ENCODE results near the gene HAT1.

HAT1 gene

DNA sequence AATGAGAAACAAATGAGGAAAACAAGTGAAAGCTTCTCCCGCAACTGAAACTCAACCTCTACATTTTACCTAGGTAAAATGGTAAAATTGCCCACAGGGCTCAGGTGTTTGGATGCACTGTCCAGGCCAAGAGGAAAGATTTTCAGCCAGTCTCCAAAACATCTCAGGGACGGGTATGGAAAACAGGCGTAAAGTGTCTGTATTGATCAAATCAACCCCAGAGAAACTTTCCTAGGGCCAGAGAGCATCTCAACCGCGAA lies 361 bp upstream of the HAT1 start:
- DNase-seq, result no peak

DNA sequence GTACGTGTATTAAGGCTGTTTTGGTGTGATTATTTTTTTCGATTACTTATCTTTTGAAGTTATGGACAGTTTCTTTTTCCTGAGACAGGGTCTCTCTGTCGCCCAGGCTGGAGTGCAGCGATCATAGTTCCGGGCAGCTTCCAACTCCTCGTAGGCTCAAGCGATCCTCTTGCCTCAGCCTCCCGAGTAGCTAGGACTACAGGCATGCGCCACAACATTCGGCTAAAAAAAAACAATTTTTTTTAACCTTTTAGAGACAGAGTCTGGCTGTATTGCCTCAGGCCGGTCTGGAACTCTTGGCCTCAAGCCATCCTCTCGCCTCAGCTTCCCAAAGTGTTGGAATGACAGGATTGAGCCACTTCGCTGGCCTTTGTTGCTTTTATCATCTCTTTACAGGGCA lies 945 bp downstream of the HAT1 start:
- DNase-seq, result no peak

DNA sequence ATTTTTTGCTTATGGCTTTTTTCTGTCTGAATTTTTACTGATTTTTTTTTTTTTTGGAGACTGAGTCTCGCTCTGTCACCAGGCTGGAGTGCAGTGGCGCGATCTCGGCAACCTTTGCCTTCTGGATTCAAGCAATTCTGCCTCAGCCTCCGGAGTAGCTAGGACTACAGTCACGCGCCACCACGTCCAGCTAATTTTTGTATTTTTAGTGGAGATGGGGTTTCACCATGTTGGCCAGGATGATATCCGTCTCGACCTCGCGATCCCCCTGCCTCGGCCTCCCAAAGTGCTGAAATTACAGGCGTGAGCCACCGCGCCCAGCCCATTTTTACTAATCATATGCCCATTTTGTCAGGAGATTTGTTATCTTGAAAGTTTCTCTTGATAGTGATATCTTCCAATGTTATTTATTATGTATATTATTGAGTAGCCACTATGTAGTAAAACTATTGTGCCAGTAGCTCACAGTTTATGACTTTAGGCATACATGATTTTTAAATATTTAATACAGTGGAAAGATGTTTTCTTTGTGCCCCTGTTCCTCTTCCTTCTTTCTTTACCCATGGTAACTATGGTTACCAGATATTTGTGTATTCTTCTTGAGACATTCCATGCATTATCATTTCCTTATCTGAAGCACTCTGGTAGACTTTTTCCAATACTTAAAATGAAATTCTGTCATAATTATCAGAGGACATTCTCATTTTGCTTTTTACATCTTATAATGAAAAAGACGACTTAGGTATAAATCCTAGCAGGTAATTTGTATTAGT lies 2.1 kb downstream of the HAT1 start:
- no peak for DNase-seq

DNA sequence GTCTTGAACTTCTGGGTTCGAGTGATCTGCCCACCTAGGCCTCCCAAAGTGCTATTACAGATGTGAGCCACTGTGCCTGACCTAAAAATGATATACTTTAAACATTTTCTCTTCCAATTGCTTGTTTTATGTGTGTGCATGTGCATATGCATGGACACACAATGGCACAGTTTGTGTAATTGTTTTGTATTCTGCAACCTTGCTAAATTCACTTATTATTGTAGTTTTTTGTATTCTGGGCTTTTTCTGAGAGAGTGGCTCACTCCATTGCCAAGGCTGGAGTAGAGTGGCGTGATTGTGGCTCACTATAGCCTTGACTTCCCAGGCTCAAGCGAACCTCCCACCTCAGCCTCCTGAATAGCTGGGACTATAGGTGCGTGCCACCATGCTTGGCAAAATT lies 8.1 kb downstream of the HAT1 start:
- DNase-seq, result no peak

DNA sequence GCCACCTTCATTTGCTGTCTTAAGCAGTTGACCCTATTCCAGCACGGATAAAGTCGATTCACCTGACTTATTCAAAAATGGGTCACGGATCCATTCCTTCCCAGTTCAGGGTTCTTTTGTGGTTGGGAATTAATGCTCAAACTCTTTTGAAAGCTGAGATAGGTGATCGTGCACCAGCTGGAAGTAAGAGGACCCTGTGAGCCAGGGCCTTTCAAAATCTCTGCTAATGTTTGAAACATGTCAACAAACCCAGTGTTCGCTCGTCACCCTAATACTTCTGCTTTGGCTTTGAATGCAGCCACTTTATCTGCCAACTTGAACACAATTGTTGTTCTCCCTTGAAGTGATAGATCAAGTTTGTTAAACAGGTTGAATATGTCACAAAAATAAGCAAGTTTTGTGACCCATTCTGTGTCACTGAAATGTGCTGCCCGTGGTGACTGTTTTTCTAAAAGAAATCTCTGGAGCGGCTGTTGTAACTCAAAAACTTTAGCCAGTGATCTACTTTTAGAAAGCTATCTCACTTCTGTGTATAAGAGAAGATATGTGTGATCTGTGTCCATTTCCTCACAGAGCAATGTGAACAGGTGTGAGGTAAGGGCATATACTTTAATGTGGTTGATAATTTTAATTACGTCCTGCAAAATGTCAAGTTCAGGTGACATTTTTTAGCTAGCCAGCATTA lies 16.9 kb downstream of the HAT1 start:
- DNase-seq, result no peak

DNA sequence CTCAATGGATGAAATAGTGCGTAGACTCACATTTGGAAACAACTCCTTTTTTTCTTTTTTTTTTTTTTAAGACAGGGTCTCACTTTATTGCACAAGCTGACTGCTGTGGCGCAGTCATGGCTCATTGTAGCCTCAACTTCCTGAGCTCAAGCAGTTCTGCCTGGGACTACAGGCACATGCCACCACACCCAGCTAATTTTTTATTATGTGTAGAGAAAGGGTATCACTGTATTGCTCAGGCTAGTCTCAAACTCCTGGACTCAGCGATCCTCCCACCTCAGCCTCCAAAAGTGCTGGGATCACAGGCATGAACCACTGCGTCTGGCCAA lies 17.4 kb downstream of the HAT1 start:
- DNase-seq, result no peak

DNA sequence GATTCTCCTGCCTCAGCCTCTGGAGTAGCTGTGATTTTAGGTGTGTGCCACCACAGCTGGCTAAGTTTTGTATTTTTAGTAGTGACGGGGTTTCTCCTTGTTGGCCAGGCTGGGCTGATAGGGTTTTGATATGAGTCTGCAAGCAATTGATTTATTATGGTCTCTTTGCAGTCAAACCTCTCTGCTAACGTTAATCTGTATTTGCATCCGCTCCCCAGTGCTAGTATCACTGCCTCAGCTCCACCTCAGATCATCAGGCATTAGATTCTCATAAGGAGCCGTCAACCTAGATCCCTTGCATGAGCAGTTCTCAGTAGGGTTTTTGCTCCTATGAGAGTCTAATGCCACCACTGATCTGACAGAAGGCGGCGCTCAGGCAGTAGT lies 19.0 kb downstream of the HAT1 start:
- no peak for DNase-seq

DNA sequence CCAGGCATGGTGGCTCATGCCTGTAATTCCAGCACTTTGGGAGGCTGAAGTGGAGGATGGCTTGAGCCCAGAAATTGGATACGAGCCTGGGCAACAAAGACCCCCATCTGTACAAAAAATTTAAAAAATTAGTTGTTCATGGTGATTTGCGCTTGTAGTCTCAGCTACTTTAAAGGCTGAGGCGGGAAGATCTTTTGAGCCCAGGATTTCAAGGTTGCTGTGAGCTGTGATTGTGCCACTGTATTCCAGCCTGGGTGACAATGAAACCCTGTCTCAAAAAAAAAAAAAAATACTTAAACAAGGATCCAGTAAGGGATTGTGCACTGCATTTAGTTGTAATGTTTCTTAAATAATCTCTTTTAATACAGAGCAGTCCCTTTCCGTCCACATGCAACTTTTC lies 21.6 kb downstream of the HAT1 start:
- DNase-seq, result no peak

DNA sequence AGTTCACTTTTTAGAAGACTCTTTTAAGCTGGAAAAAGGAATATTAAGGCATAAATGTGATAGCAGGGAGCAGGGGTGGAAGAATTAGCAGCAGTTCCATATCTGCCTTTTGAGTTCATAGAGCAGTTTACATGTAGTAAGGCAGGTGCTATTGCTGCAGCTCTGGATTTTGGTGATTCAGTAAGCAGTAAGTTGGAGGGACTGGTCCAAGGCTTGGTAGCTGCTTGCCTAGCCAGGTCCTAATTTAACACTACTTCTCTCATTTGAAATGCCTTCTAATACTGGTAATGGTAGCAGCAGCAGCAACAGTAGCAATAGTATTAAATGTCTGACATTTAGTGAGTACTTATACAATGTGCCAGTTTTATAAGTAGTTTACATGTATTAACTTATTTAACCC lies 30.0 kb downstream of the HAT1 start:
- no peak for DNase-seq

DNA sequence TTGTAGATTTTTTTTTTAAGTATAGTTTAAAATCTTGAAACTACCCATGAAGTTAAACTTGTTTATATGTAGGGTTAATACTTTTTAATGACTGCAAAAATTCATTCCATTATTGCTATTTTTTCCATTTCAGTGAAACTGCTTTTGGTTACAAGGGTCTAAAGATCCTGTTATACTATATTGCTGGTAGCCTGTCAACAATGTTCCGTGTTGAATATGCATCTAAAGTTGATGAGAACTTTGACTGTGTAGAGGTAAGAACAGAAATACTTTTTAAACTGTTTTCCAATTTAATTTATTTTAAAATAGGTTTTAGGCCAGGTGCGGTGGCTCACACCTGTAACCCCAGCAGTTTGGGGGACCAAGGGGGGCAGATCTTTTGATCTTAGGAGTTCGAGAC lies 30.5 kb downstream of the HAT1 start:
- DNase-seq, result no peak

DNA sequence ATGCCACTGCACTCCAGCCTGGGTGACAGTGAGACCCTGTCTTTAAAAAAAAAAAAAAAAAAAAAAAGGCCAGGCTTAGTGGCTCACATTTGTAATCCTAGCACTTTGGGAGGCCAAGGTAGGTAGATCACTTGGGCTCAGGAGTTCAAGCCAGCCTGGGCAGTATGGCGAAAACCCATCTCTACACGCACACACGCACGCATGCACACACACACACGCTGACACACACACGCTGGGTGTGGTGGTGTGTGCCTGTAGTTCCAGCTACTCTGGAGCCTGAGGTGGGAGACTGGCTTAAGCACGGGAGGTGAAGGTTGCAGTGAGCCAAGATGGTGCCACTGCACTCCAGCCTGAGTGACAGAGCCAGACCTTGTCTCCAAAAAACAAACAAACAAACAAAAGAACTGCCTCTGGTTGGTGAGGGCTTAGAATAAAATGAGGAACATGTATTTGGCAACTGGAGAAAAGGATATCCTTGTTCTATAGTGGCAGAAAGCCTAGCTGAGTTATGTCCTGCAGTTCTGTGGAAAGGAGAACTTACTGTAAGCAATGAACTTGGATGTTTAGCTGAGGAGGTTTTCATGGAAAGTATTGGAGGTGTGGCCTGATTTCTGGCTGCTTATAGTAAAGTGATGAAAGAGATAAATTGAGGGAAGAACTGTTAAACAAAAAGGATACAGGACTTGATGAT lies 34.0 kb downstream of the HAT1 start:
- DNase-seq, result no peak

DNA sequence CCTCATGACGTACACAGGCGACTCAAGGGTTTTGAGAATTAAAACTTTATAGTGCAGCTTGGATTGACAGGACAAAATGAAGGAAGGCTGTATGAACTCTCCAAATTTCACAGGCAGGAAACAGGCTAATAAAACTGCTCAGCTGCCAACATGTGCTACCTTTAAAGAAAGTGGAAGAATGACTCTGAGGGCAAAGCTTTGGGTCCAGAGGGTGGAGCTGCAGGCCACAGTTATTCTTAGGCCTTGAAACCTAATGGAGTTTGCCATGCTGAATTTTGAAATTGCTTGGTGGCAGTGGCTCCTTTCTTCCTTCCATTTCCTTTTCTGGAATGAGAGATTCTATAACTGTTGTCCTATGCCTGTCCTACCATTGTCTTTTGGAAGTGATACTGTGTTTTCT lies 34.8 kb downstream of the HAT1 start:
- DNase-seq, result no peak

DNA sequence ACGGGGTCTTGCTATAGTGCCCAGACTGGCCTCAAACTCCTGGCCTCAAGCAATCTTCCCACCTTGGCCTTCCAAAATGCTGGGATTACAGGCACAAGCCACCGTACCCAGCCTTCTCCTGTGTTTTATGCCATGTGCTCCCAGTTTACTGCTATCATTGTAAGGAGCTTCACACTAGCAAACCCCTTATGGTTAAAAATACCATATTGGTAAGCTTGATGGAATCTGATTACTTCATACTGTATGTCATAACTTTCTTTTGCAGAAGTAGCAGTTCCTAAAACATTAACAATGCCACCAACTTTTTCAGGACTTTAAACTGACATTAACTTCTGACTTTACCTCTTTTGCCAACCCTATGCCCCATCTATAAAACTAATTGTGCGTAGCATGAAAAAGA lies 36.2 kb downstream of the HAT1 start:
- DNase-seq, result no peak

DNA sequence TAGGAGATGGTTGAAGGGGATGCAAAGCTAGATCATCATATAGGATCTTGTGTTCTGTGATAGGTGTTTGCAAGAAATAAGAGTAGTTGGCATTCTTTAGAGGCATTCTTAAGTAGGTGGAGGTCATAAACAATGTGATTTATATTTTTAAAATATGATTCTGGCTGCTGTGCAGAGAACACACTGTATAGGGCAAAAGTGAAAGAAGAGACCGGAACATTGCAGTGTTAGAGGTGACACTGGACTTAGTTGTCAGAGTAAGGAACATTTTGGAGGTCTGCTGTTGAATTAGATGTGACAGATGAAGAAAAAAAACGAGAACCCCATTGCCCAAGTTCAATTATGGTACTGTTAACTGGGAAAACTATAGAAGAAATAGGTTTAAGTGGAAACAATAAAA lies 37.7 kb downstream of the HAT1 start:
- no peak for DNase-seq

DNA sequence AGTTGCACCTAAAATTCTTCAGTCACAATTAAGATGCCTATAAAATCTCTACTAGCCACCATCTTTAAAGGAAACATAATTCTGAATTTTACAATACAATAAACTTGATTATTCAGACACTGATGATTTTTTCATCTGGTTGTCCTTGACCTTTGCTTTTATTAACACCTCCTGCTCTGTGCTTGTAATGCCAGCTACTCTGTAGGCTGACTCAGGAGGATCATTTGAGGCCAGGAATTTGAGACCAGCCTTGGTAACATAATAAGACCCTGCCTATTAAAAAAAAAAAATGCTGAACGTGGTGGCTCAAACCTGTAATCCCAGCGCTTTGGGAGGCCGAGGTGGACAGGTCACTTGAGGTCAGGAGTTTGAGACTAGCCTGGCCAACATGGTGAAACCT lies 38.3 kb downstream of the HAT1 start:
- DNase-seq, result no peak

DNA sequence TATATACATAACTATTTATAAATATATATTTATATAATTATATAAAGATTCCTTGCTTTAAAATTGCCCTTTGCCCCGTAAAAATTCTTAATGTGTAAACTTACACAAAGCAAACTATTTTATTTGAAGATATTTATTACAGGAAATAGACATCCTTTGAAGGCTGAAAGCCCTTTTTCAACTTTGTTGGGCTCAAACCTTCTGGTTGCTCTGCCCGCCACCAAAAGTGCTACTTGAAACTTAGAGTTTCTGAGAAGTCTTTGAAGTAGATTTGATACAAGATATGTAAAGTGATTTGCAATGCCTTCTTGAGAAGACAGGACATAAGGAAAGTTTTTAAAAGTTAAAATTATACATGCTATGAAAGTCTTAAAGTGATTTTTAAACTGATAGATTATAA lies 40.9 kb downstream of the HAT1 start:
- no peak for DNase-seq

DNA sequence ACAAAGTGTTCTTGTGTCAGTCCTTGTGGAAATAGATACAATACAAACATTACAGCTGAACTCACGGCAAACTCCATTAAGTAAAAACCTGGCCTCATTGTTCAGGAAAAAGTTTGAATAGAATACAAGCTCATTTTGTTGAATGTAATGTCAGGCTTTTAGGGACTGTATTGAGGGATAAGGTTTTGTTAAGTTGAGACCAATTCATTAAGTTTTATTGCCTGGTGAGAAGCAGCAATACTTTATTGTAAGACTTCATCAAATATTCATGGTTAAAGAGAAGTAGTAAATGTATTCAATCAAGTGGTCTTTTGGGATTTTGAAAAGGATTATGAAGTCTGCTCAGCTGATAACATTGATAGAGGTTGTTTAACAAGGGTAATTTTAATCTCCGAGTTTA lies 42.0 kb downstream of the HAT1 start:
- DNase-seq, result no peak

DNA sequence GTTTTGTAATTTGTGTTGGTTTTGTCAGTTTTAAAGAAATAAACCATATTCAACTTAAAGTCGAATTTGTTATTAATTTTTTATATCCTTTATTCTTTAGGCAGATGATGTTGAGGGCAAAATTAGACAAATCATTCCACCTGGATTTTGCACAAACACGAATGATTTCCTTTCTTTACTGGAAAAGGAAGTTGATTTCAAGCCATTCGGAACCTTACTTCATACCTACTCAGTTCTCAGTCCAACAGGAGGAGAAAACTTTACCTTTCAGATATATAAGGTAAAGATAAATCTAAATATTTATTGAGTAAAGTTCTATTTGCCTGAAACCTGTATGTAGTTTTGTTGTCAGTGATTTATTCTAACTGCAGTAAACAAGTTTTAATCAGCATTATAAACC lies 43.0 kb downstream of the HAT1 start:
- DNase-seq, result no peak

DNA sequence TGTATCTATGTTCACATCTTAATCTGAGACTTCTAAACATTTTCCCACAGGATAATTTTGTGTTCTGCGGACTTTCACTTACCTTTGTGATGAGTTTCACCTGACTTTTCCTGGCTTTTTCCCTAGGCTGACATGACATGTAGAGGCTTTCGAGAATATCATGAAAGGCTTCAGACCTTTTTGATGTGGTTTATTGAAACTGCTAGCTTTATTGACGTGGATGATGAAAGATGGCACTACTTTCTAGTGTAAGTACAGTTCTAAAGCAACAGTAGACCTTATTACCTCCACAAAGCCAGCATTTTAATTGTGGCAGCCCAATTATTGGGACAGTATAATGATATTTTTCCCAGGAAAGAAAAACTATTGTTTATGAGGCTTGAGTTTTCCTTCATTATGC lies 43.4 kb downstream of the HAT1 start:
- DNase-seq, result no peak

DNA sequence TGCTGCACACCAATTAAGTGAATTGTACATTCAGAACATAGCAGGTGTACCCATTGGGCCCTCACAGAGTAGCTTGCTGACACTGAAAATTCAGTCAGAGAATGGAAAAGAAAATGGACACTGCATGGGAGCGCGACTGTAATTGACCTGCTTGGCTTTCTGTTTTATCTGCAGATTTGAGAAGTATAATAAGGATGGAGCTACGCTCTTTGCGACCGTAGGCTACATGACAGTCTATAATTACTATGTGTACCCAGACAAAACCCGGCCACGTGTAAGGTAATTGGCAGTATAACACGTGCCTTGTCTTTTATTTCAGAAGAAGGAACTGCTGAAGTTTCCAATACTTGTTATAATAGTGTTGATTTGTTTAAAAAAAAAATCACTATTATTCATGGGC lies 44.0 kb downstream of the HAT1 start:
- DNase-seq, result no peak

DNA sequence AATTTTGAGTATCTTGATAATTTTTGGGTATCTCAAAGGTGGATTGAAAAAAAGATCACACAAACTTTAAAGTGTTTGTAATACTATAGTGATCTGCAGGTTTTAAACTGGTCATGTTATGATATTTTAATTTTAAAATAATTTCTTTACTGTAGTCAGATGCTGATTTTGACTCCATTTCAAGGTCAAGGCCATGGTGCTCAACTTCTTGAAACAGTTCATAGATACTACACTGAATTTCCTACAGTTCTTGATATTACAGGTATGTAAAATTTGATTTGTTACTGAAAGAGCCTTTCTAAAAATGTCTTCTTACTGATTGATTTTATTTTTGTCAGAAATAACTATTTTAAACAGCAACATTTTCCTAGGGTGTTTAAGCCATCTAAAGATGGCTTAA lies 44.4 kb downstream of the HAT1 start:
- DNase-seq, result no peak

DNA sequence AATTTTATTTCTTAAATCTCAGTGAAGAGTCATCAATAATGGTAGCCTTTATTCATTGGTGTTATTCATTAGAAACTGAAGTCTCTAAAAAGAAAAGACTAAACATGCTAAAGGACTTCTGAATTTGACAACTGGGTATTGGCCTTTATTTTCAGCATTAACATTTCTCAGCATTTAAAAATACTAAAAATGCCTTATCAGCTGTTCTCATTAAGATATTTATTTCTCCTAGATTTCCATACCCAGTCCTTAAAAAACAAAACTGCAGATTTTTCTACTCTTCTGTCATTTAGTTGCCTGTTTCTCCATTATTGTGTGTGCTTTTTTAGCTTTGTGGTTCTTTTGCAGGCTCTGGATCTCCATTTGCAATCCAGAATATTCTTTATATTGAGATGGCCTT lies 46.2 kb downstream of the HAT1 start:
- DNase-seq, result no peak

DNA sequence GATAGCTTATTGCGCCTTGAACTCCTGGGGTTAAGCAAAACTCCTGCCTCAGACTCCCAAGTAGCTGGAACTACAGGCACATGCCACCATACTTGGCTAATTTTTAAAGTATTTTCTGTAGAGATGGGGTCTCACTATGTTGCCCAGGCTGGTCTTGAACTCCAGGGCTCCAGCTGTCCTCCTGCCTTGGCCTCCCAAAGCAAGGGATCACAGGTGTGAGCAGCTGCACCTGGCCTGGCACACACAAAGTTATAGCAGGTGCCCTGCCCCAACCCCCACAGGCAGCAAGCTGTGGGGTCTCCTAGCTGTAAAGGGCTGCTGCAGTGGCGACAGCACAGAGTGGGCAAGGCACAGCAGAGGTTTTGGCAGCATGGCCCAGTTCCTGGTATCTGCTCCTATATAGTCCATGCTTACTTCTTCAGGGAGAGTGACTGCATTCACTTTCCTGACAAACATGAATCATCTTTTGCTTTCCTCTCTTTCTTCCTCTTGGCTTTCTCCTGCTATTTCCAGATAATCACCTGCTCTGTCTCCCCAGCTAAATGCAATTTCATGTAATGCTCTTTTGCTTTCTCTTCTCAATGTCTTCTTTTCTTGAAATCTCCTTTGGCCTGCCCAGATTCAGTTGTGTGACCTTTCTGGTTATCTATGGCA lies 50.2 kb downstream of the HAT1 start:
- DNase-seq, result no peak

DNA sequence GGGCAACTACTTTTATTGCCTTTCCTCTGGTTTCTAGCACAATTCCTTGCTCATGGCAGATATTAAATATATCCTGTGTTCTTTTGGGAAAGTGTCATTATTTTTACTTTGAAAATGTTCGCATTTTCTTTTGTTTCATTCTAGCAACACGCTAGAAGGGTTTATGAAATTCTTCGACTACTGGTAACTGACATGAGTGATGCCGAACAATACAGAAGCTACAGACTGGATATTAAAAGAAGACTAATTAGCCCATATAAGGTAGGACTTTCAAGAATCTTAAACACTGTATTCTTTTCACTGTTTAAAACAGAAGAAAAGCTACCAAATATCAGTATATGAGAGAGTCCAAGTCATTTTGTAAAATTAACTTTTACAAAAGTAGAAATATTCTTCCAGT lies 56.8 kb downstream of the HAT1 start:
- DNase-seq, result no peak
